Measurements from ENCODE around the gene RETREG1.
"Not testable (repeated sequence)": the region's sequence is repeated elsewhere in the genome, so short reads cannot be mapped to it uniquely, and the experiment has no call there.

Gene RETREG1

GRCh38 chr5:16493261-16493660 is 123.5 kb downstream of the RETREG1 start:
- DNase-seq (ENCODE audit: extremely low read depth in 1 of 2, low read depth in 1 of 2), result no peak

- DNase-seq (ENCODE audit: extremely low read depth in 1 of 2, low read depth in 1 of 2), result no peak
Measured at GRCh38 chr5:16492398-16493140, 124.2 kb downstream of the RETREG1 start.

- no peak for DNase-seq (ENCODE audit: extremely low read depth in 1 of 2, low read depth in 1 of 2)
Measured at GRCh38 chr5:16490911-16491310, 125.9 kb downstream of the RETREG1 start.

- no peak for DNase-seq (ENCODE audit: extremely low read depth in 1 of 2, low read depth in 1 of 2)
Measured at GRCh38 chr5:16489322-16489791, 127.4 kb downstream of the RETREG1 start.

GRCh38 chr5:16487456-16487855 is 129.3 kb downstream of the RETREG1 start:
- no peak for DNase-seq (ENCODE audit: extremely low read depth in 1 of 2, low read depth in 1 of 2)

DNA sequence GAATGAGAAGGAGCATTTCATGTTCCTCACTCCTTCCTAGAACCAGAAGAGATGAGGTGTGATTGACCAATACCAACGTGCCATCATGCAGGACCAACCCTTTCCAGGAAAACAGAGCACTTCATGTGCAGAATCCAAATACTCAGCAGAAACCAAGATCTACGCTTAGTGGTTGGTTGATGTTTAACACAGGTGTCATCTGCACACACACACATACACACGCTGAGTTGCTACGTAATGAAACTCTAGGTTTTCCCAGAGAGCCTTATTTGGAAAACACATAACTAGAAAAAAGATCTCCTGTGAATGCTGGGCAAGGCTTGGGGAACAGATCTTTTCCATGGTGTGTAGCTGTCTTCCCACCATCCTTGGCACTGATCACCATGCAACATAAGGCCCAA is 130.1 kb downstream of the RETREG1 start:
- DNase-seq (ENCODE audit: extremely low read depth in 1 of 2, low read depth in 1 of 2), result no peak

GRCh38 chr5:16485656-16486055 is 131.1 kb downstream of the RETREG1 start:
- no peak for DNase-seq (ENCODE audit: extremely low read depth in 1 of 2, low read depth in 1 of 2)

GRCh38 chr5:16484081-16484480 is 132.7 kb downstream of the RETREG1 start:
- no peak for DNase-seq (ENCODE audit: extremely low read depth in 1 of 2, low read depth in 1 of 2)

DNA sequence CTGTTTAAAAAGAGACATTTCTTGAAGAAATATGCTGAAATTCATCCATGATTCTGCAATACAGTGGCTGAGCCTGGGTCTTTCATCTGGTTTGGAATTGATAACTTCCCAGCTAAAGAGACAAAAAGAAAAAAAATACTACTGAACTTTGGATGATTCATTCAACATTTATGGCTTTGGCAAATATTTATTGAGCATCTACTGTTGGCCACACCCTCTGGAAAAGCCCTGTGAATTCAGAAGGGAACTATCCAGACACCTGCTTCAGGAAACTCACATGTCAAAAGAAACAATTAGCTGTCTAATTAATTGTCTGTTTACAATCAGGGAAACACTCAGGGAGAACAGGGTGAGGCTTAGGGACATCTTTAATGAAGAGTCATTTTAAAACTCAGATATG is 133.4 kb downstream of the RETREG1 start:
- DNase-seq (ENCODE audit: extremely low read depth in 1 of 2, low read depth in 1 of 2), result no peak

DNA sequence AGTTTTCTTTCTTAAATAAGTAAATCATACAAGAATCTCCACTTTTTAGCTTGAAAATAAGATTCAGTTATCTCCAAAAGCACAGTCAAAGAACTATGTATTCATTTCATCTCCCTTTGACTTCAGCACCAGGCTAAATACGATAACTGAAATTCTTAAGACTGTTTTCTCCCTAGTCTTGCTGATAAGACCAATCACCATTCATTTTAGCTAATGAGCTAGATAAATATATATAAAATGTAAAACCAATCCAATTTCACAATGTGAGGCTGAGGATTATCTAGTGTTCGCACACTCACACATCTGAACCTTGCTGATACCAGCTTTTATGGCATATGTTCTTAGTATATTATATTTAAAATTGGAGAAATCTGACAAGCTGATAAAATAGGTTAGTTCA is 133.9 kb downstream of the RETREG1 start:
- DNase-seq (ENCODE audit: extremely low read depth in 1 of 2, low read depth in 1 of 2), result no peak

DNA sequence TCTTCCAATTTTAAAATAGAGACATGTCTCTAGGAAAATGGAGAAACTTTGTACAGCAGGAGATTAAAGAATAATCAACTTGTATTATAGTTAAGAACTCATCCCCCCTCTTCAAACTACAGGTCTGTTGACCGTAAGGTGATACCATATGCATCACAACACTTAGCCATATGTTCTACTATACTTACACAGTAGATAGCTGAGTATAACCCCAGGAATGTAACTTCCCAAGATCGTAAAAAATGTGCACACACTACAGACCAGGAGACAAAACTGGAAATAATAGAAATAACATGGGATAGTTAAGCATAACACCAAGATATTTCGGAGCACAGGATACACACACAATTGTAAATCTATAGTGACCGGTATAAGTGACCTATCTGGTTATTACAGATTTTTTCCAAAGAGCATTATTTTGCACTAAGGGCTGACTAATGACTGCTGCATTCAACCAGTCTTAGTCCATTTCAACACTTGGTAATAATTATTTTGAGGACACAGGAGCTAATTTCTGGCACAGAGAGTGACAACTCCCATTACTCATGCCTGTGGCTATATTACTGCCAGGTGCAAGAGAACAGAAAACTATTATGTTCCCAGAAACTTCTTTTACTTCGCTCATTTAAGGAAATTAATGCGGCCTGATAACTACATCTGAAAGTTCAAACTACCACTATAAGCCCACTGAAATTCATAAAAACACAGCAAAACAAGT is 135.8 kb downstream of the RETREG1 start:
- no peak for DNase-seq (ENCODE audit: extremely low read depth in 1 of 2, low read depth in 1 of 2)

DNA sequence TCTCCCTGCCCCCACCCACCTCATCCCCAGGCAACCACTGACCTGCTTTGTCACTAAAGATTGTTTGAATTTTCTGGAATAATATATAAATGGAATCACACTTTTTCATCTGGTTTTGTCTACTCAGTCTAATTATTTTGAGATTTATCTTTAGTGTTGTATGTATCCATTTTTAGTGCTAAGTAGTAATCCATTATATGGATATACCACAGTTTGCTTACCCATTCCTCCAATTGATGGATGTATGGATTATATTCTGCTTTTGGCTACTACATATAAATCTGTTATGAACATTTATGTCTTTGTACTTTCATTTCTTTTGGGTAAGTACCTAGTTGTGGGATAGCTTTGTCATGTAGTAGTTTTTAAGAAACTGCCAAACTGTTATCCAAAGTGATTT is 136.7 kb downstream of the RETREG1 start:
- DNase-seq (ENCODE audit: extremely low read depth in 1 of 2, low read depth in 1 of 2), result no peak

DNA sequence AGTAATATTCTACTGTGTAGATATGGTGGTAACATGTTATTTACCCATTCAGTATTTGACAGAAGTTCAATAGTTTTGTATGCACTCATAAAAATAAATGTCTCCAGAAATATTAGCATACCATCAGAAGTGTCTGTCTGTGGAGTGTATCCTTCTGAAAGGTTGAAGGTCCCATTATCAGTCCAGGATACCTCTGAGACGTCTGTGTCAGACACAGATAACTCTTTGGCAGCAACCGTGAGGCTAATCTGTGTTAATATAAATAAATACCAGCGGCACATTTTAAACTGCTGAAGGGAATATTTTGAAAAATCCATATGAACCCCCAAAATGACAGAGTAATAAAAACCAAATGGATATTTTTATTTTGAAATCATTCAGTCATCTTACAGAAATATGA is 139.3 kb downstream of the RETREG1 start:
- no peak for DNase-seq (ENCODE audit: extremely low read depth in 1 of 2, low read depth in 1 of 2)

GRCh38 chr5:16476417-16476816 is 140.4 kb downstream of the RETREG1 start:
- DNase-seq (ENCODE audit: extremely low read depth in 1 of 2, low read depth in 1 of 2), result not testable (repeated sequence)

GRCh38 chr5:16471387-16471786 is 145.4 kb downstream of the RETREG1 start:
- DNase-seq (ENCODE audit: extremely low read depth in 1 of 2, low read depth in 1 of 2), result no peak

- DNase-seq (ENCODE audit: extremely low read depth in 1 of 2, low read depth in 1 of 2), result peak in 1 of 2 donors; percentile 29
Measured at GRCh38 chr5:16467363-16468219, 149.2 kb downstream of the RETREG1 start.

DNA sequence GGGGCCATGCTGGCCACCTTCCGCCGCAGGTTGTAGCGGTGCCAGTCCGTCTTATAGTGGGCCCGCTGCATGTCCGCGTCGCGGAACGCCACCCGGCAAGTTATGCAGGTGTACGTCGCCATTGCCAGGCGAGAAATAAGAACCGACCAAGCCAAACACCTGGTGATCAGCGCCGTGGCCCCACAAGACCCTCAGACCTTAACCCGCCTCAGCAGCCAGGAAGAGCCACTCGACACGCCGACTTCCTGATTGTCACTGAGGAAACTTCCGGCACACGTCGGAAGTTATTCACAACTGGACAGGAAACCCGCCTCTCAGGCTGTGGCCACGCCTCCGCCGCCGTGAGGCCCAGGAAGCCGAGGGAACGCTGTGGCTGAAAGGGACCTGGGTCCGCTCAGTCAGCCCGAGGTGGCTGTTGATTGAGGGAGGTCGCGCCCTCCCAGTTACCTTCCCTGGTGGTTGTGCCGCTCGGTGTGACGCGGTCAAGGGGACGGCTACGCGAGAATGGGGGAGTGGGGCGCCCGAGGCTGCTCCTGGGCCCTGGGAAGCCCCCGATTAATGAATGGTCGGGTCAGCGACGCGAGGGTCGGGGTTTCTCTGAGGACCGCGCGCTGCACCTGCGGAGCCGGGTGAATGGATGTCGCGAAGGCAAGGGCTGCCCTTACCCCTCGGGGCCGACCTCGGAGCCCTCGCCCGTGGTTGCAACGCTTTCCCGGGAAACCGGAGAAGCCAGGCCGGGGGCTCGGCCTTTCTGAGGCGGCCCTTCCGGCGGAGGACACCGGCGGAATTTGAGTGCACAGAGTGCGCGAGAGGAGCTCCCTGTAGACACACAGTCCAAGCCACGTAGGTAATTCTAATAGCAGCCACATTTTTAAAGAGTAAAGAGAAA is 151.0 kb downstream of the RETREG1 start, which contains the start of gene ZNF622:
ZNF622 (minus strand) TSS at position 257 of the 889 bp plus-strand sequence; CDS start at position 122, 135 bp downstream.
- peak; percentile 78 to 88 for DNase-seq (ENCODE audit: extremely low read depth in 1 of 2, low read depth in 1 of 2)

GRCh38 chr5:16464664-16465543 is 151.9 kb downstream of the RETREG1 start:
- DNase-seq (ENCODE audit: extremely low read depth in 1 of 2, low read depth in 1 of 2), result no peak

DNA sequence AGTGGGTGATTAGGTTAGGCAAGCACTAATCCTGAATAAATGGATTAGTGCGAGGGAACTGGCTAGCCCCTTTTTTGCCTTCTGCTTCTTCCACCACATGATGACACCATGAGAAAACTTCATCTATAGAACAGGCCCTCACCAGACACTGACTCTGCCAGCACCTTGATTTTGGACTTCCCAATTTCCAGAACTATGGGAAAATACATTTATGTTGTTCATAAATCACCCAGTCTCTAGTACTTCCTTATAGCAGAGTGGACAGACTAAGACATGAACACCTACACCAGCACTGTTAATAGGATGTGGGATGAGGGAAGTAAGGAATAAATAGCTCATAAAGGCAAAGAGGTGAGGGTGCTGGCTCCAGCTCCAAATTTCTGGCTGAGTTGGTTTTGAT is 152.6 kb downstream of the RETREG1 start:
- no peak for DNase-seq (ENCODE audit: extremely low read depth in 1 of 2, low read depth in 1 of 2)

All from stimulated activated CD8-positive, alpha-beta memory T cell treated with anti-CD3 and anti-CD28 coated beads, Interleukin-7, amount 100 ng/mL, for 48 hours (primary cell).